GM18873 (cell line): ENCODE results near the gene SCAANT1.

Source experiments
- ATAC-seq: cut with Tn5 transposase; IDR thresholded peaks from one replicate; pipeline ENCODE4 v1.9.1; 2021; ENCODE audit warnings: mild to moderate bottlenecking, moderate library complexity, moderate number of reproducible peaks; ENCODE audit not compliant: unreplicated experiment, low FRiP score

The SCAANT1 gene

DNA sequence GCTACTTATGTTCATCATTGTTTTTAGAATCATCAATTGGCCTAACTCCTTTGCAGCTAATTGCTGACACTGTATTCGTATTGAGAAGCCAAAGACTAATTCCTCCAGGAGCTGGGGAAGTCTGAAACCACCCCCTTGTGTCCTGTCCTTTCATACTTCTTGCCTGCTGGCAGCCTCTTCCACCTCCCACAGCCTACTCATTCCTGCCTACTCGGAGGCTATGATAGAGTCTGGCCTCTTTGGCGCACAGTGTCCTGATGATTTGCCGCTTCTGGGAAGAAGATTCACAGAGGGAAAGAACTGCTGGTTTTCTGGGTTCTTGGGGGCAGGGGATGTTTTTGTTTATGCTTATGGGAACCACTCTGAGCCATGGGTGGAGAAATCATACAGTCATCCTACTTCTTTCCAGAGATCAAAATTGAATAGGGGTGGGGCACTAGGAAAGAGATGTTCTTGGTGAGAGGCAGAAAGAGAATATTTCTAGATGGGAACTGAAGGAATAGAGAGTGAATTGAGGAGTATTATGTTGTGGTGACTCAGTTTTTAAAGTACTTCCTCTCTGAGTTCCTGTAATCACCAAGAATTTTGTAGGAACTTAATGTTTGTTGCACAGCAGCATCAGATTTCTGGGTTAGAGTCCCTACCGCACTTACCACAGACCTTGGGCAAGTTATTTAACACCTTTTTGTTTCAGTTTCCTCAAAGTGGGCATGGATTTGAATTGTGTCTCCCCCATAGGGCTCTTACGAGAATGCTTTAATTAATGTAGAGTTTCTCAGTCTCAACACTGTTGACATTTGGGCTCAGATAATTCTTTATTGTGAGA lies 22.1 kb upstream of the SCAANT1 start:
- ATAC-seq: no peak

DNA sequence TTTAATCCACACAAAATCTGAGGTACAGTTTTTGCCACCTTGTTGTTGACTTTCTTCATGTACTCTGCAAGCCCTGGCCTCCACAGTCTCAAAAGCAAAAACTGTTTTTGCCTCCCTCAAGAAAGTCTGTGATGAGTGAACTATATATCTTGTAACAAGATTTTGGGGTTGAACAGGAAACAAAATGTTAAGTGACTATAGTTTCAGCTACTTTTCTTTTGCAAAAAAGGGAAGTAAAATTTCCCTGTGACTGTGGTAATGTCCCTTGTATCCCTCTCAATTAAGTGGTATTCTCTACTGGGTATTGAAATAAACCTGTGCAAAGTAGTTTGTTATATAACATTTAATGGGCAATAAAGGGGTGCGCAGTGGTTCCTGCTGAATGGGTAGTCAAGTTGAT lies 21.3 kb upstream of the SCAANT1 start:
- ATAC-seq: peak; percentile 43

DNA sequence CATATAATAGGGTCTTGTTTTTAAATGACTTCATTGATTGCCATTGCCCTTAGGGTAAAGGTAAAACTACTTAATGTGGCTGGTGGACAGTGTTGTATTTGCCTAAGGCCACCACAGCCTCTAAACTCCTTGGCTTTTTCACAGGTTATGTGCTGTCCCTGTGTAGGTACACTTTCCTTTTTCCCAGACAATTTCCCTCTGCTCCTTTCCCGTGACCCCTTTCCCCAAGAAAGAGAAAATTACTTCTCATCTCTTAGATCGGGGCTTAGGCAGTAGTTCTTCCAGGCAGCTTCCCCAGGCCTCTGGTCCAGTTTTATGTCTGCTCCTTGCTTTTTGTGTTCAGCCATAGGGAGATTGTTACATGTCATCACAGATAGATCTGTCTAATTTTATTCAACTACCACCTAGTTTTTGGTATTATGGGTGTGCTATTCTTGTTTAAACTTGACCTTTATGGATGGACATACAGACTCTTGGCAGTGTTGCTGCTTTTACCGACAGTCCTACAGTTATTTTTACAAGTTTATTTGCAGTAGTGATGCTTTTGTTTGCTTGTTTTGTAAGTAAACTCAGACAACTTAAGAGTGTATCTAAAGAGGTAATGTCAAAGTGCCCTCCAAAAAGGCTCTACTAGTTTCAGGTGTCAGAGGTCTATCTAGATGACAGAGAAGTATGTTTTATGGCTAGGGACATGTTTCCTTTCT lies 20.5 kb upstream of the SCAANT1 start:
- no peak for ATAC-seq

DNA sequence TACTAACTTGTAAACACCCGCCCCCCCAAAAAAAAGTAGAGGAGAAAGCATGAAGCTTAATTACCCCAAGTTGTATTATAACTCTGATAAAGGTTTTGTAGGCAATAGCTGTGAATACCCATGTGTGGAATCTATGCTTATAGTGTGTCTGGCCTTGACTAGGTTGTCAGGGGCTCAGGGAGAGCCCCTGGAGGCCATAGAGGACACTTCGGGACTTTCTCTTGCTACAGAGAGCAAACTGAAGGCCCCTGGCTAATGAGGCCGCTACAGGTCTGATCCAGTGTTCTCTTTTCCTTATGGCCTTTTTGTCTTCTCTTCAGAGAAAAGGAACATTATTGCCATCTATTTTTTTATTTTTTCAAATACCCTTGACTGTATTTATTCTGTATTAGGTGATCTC lies 19.1 kb upstream of the SCAANT1 start:
- no peak for ATAC-seq

DNA sequence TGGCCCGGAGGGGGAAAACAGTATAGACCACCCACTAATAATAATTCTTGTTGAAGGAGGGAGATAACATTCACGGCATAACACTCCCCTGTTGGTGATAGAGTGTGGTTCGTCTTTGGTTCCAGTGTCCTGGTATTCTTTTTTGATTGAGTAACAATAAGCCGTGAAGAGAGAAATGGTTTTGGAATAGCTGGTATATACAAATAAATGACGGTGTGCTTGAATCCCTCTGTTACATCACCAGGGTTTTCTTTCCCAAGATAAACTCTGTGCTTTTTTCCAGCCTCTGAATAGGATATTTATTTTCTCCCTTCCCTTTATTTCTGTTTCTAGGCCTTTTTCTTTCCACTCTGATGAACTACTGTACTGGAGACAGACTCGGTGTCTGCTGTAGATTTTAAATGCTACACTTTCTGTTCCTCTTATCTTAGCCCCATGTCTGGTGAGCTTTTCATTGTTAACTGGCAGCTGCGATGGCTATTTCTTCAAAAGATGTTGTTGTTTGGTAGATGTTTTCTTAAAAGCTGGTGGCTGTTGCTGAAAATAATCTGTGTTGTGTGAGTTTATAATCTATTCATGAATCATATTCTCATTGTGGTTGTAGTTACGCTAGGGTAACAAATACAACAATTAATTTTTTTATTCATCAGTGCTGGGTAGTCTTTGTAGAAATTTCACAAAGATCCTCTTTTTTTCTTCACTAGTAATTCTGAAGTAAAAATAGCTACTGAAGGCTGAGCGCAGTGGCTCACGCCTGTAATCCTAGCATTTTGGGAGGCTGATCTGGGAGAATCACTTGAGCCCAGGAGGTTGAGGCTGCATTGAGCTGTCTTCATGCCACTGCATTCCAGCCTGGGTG lies 15.5 kb upstream of the SCAANT1 start:
- ATAC-seq: peak; percentile 64

DNA sequence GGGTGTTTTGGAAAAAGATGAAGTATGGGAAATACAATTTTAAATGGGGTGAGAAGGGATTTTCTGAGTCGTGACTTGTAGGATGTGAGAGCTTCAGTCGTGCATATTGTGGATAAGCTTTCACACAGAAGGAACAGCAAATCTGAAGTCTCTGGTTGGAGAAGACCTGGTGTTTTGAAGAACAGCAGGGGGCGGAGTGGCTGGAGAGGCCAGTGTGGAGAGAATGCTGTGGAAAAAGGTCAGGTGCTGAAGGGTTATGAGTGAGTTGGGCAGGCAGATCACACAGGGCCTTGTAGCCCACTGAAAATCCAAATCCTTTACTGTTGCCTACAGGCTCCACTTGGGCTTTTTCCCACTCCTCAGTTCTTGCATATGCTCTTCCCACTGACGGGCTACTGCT lies 14.1 kb upstream of the SCAANT1 start:
- ATAC-seq: no peak

DNA sequence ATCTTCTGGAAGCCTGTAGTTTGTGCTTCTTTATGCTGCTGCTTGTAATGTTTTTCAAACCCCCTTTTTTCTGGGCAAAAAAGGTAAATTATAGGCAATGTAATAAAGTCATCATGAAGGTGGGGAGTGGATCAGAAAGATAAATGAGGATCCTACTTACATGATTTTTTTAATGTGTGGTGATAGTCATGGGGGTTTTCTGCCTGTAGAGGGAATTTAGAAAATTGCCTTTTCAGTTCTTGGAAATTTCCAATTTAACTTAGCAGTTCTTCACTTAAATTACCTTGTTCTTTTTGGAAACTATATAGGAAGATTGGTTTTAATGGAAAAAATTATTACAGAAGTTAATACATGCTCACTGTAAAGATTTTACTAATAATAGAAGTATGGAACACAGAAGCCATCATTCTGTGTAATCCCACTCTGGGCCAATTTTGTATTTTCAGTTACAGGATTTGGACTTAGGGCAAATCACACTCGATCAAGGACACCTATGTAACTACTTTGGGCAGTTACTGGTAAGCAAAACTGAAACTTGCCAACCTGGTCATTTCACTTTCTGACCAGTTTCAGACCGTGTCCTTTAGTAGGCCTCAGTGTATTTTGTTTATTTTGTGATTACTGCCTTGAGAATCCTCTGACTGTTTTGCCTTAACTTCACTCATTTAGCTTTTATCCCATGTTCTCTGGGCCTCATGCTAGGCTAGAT lies 10.5 kb upstream of the SCAANT1 start:
- no peak for ATAC-seq

DNA sequence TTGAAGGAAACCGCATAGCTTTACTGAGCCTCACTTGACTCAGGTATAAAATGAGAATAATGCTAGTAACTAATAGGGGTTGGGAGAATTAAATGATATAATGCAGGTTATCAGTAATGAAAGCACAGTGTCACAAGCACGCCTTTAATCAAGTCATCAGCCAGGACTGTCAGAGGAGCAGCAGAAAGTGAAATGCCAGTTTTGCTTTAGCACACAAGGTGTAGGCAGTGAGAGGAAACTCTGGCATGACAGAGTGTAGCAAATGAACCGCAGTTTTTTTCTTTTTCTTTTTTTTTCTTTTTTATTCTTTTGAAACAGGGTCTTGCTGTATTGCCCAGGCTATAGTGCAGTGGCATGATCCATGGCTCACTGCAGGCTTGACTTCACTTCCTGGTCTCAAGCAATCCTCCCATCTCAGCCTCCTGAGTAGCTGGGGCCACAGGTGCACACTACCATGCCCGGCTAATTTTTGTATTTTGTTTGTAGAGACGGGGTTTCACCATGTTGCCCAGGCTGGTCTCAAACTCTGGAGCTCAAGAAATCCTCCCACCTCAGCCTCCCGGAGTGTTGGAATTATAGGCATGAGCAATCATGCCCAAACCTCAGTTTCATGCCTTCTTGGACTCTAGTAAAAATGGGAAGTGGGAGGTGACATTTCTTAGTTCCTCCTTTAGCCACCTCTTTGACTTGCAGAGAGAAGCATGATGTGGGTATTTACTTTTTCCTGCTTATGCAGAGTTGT lies 9.7 kb upstream of the SCAANT1 start:
- ATAC-seq: peak; percentile 78

DNA sequence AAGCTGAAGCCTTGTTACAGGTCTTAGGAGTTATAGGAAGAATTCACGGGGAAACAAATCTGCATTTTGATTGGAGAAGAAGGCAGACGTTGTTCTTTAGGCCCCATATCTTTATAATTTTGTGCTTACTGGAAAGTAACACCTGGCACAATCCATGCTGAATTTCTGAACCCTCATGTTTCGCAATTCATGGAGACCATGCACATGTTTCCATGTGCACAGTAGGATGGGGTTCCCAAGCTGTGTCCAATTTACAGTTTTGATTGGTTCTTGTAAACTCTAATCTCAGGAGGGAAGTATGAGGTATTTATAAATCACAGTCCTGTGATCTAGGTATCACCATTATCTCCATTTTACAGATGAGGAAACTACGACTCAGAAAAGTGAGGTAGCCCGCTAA lies 7.8 kb upstream of the SCAANT1 start:
- ATAC-seq: no peak

DNA sequence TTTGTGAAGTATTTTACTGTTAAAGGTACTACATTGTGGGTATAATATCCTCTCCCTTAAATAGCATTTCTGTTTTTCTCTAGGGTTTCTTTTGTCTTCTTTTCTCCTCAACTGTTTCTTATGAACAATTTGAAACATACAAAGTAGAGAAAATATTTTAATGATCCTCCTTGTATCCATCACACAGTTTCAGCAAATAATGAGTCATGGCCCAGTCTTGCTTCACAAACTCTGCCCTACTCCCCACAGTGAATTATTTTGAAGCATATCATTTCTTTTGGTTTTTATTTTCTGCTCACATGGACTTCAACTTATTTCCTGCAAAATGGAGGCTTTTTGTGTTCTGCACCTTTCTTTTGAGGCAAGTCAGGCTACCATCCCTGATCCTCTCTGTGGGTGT lies 6.1 kb upstream of the SCAANT1 start:
- ATAC-seq: no peak

DNA sequence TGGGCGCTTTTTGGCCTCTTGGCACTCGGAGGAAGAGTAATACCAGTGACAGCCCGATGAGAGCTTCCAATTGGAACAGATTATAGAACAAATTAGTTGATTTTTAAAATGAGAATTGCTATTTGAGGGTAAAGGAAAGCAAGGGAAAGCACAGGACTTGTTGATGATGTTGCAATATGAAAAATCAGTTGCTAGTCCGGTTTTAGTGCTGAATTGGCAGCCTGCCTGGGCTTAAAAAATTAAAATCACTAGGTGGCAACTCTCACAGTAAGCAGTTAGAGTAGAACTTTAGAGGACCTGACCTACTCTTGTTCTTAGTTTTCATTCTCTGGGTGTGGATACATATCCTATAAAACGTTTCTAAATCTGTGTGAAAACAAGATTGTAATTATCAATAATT lies 2.1 kb upstream of the SCAANT1 start:
- ATAC-seq: no peak

DNA sequence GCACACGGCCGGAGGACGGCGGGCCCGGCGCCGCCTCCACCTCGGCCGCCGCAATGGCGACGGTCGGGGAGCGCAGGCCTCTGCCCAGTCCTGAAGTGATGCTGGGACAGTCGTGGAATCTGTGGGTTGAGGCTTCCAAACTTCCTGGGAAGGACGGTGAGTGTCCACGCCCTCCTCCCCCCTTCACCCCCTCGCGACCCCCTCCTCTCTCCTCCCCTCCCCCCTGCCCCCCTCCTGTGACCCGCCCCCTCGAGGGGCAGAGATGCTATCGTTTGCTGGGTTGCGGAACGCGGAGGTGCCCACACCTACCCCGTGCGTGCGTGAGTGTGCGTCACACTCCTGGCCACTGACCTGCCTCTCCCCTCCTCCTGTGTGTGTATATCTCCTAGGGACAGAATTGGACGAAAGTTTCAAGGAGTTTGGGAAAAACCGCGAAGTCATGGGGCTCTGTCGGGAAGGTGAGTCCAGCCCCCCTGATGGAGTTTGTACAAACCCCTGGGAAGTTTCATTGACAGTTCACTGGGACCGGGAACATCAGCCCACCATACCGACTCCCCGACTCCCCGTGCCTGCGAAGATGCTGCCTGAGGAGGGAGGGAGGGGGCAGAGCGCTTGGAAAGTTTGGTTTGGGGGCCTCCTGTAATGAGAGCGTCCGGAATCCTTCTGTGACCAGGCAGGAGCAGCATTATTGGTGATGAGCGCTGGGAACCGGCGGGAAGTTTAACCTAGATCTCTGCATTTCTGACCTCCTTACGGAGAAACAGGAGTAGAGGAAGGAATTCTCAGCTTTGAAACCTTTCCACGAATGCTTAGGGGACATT lies 795 bp upstream of the SCAANT1 start:
- ATAC-seq: no peak

DNA sequence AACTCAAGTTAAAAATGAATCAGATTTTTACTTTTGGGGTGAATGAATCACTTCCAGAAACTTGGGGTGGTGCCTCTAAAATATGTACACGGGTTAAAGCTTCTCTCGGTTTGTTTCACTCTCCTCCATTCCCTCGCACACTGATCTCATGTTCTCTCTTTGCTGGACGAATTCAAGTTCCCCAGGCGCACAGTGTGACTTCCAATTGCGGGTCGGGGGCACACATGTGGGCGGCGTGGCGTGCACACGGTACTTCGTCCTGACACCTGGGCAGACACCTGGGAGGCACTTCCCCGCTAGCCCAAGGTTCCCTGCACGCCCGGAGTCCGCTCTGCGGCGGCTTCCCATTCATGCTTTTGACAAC lies 692 bp downstream of the SCAANT1 start:
- peak; percentile 23 for ATAC-seq

DNA sequence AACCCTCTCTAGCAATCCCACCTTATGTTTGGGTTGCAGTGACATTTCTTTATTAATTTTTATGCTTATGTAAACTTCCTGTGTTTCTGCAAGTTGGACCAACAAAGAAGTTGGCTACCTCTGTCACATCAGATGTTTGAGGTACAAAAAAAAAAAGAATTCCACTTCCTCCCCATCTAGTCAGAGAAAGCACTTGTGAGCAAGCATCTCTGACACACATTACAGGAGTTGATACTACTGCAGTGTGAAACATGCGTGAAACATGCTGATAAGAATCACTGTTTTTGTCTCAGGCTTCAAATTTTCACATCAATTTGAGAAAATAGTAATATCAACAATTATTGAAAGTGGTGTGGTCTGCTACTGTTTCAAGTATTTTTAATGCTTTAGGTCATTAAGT lies 1.3 kb downstream of the SCAANT1 start:
- ATAC-seq: no peak

DNA sequence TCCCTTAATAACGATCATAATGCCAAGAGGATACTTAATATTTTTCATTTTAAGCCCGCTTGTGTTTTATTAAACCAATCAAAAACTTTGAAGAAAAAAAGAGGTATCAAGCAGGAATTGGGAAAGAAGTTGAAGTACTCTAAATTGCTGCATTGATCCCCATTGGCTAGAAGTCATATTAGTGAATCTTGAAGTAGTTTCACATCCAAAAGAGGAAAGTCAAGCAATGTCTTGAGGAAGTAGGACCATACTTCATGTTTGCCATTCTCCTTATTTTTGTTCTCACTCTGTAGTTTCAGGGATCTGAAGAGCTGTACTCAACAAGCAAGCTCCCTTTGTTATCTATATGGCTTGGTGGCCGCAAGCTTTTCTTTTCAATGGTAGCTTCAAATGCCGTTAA lies 2.2 kb downstream of the SCAANT1 start:
- no peak for ATAC-seq

DNA sequence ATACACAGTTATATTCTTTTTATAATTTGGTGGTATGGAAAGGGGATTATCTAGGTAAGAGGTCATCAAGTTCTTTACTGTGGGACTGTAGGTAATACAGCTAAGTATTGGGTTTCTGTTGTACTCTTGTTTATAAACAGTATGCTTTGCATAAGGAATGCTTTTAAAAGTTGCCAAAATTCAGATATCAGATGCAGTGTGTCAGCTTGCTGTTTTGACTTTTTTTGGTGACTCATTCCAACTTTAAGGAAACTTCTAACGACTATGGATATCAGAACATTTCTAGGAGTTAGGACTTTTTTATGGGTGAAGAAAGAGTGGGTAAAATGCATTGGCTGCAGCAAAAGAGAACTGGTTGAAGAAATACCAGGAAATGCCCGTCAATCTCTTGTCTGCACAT lies 2.8 kb downstream of the SCAANT1 start:
- no peak for ATAC-seq

DNA sequence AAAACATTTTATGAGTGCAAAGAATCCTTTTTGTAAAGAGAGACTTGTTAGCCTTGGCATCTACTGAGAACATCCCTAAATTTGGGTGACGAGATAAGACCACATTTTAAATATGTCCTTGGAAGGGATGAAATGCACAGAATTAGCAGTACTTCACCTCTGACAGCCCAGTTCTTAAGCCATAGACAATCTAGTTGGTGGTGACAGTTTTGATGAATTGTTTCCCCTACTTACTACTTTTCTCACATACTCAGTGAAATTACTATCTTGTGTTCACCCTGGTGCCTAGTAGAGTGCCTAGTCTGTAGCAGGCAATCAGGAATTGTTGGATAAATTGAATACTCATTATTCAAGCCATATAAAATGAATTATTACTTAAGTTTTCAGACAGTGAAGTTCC lies 3.4 kb downstream of the SCAANT1 start:
- no peak for ATAC-seq

DNA sequence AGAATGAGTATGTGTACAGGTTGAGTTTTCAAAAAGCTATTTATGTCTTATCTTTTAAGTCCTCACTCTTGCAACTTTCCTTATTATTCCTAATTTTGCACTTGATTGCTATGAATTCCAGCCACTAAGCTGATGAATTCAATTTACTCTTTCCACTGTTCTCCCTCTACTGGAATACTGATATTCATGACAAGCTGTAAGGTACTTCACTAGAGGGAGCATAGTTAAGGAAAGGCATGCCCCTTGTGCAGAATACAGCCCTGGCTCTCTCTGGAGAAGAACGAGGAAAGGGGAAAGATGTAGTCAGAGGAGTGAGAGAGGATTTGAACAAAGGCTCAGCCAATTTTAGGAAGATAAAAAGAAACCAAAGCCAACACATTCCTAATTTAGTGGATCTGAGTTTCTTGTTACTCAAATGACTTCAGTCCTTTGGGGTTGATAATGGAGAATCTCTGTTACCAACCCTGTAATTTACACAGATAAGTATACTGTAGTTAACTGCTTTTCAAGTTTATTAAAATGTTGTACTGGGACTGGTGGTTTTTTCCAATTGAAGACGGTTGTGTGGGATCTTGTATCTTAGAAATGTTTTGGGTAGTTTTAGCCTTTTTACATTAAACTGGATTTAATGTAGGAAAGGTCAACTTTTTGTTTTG lies 4.0 kb downstream of the SCAANT1 start:
- no peak for ATAC-seq
